Iris pigment epithelial cell (primary cell): ENCODE measurements around the gene TRIP6.
"Not testable (repeated sequence)": the region's sequence is repeated elsewhere in the genome, so short reads cannot be mapped to it uniquely, and the experiment has no call there.

Source experiments
- DNase-seq: peaks from one replicate; pipeline ENCODE4 v3.0.0-alpha.2; 2011; ENCODE audit warnings: low read depth

TRIP6 gene

DNA sequence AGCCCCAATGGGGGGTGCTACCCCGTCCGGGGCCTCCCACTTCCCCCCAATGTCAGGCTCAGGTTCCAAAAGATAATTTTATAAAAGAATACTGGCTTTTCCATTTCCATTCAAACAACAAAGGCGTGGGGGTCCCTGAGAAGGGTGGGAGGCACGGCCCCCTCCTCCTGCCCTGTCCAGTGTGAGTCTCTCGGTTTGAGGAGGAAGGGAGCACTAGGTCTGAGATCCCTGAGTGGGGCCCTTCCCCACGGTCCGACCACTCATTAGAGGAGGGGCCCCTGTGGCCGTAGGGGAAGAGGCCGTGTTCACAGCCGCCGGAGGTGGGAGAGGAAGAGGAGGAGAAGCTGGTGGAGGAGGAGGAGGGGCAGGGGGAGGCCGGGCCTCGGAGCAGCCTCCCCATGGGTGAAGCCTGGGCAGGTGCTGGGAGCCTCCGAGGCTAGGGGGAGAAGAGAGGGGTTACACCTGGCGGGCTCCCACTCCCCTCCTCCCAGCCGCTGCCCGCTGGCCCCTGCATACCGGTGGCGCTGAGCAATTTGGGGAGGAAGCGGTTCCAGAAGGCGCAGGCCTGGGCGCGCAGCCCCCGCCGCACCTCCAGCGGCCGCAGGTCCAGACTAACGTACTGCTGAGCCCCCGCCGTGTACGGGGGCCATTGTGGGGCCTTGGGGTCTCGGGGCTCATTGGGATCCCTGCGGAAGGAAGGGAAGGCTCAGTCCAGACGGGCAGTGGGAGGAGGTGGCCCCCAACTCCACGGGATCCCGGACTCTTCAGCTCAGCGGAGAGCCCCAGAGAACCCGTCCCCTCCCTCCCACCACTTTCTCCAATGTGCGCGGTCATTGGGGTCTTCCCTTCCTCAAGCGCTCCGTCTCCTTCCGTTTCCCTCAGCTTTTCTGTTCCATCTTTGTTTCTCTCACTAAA lies 23.7 kb downstream of the TRIP6 start:
- peak; percentile 18 for DNase-seq

DNA sequence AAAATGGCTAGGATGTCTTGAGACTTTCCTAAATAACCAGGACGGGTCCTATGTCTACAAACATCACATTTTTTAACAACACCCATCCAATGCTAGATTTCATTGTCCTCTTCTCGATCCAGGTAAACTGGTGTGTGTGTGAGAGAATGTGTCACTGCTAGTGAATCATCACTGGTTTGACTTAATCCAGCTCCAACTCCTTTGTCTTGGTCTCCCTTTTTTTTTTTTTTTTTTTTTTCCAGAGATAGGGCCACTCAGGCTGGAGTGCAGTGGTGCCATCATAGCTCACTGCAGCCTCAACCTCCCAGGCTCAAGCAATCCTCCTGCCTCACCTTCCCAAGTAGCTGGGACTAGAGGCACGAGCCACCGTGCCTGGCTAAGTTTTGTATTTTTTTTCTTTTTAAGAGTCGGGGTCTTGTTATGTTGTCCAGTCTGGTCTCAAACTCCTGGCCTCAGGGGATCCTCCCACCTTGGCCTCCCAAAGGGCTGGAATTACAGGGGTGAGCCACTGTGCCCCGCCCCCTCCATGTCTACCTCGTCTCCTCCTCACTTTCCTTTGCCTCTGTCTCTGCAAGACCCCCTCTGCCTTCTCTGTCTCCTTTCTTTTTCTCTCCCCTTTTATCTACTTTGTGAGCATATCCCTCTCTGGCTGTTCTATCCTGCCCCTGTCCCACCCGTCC lies 24.5 kb downstream of the TRIP6 start:
- DNase-seq: peak; percentile 24

DNA sequence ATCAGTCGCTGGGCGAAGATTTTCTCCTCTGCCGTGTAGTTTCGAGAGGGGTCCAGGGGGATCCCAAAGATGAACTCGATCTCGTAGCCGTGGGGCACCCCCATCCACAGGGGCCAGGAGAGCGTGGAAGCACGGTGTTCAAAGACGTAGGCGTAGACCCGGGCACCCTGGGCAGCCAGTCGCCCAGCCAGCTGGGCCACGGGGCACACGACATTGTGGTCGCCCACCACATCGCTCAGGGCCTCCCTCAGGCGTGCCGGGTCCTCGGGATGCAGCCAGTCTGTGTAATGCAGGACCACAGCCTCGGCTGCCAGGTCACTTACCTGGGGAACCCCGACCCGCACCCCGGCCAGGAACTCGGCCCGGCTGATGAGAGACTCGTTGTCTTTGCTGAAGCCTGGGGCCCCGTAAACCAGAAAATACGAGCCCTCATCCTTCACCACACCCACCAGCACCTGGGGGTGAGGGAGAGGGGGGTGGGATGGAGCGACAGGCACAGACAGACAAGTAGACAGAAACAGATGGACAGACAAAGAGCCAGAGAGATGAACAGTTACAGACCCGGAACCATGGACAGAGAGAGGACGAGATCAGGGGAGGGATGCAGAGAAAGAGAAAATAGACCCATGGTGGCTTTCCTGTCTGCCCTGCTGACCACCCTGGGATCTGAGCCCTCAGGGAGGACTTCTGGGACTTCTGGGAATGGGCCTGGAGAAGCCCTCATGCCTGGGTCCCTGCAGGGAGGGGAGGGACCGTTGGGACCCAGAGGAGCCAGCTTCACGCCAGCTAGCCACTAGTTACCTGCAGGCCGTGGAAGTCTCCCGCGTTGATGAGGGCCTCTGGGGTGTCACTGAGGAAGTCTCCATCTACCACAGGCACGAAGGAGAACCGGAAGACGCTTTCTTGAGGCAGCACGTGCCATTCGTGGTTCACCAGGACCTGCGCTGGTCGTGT lies 25.5 kb downstream of the TRIP6 start:
- DNase-seq: no peak

DNA sequence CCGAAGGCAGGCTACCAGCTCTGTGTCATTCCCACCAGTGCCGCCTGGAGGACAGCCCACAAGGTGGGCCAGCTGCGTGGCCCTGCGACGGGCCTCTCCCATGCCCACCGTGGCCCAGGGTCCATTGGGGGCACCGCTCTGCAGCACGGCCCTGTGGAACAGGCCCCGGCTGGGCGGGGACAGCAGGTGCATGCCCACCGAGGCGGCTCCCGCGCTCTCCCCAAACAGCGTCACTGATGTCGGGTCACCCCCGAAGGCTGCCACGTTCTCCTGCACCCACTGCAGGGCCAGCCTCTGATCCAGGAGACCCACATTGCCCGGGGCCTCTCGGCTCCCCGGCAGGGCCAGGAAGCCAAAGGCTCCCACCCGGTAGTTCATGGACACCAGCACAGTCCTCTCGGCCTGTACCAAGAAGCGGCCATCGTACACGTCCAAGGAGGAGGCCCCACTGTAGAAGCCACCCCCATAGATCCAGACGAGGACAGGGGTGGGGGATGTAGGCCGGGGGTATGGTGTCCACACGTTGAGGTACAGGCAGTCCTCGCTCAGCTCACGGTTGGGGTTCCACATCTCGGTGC lies 26.2 kb downstream of the TRIP6 start:
- no peak for DNase-seq

DNA sequence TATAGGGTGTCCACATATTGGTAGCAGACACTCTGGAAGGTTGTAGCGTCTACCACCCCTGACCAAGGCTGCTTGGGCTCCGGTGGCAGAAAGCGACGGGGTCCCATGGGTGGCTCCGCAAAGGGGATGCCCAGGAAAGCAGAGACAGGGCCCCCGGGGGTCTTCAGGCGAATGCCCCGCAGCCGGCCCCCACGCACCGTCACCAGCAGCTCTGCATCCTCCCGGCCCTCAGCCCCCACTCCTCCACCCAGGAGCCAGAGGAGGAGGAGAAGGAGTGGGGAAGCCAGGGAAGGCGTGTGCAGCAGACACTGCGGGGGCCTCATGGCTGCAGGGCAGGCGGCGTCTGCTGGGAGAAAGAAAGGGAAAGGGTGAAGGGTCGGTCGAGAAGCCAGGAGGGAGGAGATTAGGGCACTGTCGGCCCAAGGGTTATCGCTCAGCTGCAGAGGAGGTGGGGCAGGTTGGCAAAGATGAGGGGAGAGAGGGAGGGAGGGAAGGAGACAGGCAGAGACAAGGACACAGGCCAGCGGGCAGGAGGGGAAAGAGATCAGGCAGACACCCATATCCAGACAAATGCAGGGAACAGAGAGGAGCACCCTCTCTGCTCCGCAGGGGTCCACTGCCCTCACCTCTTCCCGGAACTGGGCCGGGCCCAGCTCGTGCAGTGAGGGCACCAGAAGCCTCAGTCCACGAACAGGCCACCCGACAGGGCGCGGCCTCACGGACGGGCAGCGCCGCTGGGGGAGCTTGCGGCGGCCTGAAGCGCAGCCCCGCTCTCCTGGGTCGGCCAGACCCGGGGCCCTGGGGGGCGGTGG lies 26.9 kb downstream of the TRIP6 start:
- DNase-seq: no peak

DNA sequence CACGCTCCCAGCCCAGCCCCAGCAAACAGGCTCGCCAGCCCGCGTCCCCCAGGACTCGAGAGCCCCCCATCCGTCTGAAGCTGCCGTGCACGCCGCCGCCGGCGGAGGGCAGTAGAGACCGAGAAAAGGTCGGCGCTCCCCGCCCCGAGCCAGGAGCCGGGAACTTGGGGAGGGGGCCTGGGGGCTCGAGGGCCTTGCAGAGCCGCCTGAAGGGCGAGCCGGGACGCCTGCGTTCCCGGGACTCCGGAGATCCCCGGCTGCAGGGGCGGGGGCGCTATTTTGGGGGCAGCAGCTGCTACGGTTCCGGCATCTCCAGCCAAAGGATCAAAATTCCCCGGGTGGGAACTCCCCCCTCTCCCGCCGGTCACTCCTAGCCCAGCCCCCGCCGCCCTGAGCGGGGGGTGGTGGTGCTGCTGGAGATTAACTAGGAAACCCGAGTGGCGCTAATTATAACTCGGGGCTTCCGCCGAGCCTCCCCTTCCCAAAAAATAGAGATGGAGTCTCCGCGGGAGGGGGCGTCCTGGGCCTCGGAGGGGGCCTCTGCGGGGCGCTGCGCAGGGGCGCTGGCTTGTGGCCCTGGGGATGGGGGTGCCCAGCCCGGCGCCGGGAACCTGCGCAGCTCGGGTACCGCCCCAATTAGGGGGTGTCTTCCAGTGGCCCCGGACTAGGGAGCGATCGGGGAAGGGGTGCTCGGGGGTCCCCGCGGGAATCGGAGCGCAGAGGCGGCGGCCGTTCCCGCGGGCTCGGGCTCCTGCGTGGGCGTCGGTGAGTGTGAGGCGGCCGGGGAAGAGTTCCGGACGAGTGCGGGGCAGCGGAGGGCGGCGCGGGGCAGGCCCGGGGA lies 27.9 kb downstream of the TRIP6 start:
- no peak for DNase-seq

DNA sequence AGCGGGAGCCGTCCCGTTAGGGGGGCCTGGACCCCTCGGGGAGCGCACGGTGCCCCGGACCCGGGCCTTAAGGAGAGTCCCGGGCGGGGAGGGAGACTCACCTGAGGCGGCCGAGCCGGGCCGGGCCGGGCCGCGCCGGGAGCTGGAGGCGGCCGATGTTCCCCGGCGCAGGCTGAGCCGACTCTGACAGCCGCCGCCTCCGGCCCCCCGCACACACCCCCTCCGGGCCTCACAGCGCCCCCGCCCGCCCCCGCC lies 28.4 kb downstream of the TRIP6 start, which contains the start of gene ACHE:
TSS of gene ACHE (minus strand) at position 188 of the 255 bp plus-strand sequence. CDS start 1,656 bp downstream, outside the sequence.
- DNase-seq: no peak

DNA sequence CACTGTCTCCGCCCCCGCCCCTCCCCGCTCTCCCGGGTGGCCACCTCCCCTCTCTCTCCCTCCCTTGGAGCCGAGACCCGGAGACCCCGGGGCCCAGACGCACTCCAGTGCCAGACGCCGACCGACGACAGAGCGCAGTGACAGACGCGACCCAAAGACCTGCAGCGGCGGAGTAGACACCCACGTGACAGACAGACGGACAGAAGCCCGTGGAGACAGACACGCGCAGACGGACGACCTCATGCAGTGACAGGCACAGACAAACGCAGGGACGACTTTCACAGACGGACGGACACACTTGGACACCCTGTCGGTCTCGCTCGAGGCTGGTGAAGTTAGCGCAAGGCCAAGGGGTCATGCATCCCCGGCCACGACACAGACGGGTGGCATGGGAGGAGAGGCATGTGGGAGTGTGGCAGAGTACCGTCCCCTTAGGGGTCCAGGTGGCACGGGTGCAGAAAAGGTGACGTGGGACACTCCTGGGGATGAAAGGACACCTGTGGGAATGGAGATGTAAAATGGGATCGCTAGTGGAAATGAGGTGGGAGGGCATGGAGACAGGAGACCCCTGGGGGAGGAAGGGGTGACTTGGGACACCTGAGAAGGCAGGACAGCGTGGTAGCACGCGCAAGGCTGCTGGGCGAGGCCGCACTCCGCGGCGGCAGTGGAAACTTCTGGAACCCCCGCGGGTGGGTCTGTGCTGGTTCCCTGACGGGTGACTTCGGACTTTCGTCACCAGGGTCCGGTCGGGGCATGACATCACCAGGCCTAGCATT lies 29.0 kb downstream of the TRIP6 start:
- no peak for DNase-seq

DNA sequence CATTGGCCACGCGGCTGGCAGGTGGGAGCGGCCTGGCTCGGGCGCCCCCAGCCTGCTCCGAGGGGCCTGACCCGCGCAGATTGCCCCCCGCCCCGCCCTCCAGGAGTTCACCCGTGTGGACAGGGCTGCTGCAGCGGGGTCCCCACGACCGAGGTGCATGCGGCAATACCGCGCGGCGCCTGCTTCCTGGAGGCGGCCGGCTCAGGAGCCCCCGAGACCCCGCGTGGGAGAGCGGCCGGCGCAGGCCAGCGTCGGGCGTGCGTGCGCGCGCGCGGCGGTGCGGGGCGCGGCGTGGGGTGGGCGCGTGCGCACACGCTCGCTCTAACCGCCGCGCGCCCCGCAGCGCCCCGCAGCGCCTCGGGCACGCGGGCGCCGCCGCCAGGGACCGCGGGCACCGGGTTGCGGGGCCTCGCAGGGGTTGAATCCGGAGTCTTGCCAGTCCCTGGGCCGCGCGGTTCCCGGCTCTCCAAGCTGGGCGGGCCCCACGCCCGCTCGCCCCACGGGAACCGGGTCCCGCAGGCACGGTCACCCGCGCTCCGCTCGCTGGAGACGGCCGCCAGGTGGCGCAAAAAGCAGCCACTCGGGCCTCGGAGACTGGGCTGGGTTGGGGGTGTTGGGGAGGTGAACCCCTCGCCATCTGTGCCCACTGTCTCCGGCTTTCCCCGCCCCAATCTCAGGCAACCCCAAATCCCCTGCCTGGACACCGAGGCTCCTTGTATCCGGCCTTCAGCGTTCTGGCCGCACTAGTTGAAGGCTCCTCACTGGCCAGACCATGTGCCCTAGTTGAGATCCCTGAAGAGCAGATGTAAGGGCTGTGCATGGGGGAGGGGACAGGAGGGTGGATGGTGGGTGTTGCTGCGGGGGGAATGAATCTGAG lies 29.8 kb downstream of the TRIP6 start:
- peak; percentile 11 for DNase-seq

DNA sequence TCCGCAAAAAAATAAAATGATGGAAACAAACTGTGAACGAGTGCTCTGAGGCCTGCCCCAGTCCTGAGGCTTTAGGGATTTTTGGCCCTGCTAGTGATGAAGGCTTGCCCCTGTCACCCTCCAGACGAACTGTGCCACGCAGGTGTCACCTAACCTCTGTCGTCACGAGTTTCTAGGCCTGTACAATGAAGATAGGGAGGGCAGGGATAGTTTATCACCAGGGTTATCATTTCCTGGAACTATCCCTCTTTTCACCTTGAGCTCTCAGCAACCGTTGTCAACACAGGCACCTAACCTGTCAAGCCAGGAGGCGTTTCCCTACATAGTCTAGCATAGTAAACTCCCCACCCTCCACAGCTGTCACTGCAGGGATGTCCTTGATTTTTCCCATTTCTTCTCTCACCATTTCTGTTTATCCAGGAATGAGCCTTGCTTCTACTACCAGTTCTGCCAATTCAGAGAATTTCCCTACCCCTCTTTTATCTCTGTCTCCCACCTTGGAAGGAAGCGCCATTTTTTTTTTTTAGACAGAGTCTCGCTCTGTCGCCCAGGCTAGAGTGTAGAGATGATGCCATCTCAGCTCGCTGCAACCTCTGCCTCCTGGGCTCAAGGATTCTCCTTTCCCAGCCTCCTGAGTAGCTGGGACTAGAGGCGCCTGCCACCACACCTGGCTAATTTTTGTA lies 30.7 kb downstream of the TRIP6 start:
- no peak for DNase-seq

DNA sequence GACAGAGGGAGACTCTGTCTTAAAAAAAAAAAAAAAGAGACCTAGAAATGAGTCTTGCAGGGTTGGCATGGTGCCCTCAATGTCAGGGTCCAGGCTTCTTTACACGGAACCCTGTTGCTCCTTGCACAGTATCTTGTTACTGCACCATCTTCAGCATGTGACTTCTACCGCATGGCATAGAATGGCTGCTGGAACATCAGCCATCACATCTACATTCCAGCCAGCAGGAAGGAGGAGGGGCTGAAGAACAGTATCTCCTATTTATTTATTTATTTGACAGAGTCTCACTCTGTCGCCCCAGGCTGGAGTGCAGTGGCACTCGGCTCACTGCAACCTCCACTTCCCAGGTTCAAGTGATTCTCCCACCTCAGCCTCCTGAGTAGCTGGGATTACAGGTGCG lies 32.2 kb downstream of the TRIP6 start:
- DNase-seq: no peak

DNA sequence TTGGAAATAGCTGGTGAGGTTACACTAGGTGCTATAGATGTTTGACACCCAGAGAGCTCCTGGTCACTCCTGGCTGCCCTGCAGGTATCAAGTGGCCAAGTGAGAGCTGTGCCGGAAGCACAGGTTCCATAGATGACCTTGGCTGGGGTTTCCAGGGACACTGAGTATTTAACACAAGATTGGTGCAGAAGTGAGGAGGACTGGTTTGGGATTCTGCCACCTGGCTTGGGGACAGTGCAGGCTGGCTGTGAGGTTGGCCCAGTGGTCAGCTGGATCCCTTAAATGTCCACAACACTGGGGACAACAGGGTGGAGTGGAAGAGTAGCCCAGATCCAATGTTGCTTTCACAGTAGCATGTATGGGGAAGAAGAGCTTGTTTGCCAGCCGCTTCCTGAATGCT lies 33.8 kb downstream of the TRIP6 start:
- no peak for DNase-seq

DNA sequence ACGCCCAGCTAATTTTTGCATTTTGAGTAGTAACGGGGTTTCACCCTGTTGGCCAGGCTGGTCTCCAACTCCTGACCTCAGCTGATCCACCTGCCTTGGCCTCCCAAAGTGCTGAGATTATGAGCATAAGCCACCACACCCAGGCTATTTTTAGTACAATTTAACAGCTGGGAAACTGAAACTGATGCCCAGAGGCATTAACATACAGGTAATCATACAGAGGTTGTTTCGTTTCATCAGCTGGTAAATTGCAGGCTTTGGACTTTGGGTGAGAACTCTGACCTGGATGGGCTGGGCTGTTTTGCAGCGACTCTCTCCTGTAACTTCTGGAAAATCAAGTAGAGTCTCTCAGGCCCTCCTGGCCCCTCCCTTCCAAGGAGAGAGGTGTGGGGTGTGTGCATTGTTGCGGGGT lies 34.7 kb downstream of the TRIP6 start:
- DNase-seq: no peak

DNA sequence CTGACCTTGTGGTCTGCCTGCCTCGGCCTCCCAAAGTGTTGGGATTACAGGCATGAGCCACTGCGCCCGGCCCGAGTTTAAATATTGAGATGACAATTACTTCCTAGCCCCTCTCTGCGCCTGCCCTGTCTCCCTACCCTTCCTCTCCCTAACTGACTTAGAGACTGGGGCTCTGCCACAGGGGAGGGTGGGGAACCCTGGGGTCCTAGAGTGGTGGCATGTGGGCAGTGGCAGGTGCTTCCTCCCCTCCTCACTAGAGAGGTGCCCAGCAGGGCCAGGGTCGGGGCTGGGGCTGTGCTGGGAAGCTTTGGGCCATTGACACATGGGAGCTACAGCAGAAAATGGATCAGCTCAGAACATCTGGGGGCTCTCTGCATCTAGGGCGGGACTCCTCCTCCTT lies 35.5 kb downstream of the TRIP6 start:
- no peak for DNase-seq

DNA sequence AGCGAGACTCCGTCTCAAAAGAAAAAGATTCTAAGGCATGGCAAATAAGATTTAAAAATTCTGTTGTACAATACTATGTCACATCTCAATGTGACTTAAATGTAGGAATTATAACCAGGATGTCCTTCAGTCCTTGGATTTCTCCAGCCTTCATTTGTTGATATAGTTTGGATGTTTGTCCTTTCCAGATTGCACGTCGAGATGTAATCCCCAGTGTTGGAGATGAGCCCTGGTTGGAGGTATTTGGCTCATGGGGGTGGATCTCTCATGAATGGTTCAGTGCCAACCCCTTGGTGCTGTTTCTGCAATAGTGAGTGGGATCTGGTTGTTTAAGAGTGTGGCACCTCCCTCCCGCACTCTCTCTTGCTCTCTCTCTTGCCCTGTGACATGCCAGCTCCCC lies 41.3 kb downstream of the TRIP6 start:
- DNase-seq: no peak

DNA sequence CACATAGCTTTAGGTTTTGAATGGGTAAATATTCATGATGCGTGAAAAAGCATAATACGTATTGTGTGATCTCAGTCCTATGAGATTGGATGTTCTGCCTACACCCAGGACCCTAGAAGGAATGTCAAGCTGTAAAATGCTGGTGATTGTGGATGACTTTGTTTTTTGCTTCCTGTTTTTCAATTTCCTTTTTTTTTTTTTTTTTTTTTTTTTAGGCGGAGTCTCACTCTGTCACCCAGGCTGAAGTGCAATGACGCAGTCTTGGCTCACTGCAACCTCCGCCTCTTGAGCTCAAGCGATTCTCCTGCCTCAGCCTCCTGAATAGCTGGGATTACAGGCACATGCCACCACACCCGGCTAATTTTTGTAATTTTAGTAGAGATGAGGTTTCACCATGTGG lies 43.3 kb downstream of the TRIP6 start:
- not testable (repeated sequence) for DNase-seq

DNA sequence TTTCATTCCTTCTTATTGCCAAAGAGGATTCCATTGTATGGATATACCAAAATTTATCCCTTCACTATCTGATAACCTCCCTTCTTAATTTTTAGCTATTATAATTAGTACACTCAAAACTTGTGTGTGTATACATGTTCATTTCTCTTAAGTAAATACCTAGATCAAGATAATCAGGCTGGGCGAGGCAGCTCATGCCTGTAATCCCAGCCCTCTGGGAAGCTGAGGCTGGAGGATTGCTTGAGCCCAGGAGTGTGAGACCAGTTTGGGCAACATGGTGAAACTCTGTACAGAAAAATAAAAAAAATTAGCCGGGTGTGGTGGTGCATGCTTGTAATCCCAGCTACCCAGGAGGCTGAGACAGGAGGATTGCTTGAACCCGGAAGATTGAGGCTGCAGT lies 44.3 kb downstream of the TRIP6 start:
- DNase-seq: no peak
